H1 (cell line): ENCODE results near the gene SLC25A45. TPM values are rescaled to one million over a fixed set of nuclear protein-coding genes. Genes with fewer than 3 reads are reported as not detected.

Experiments
- BACH1 ChIP-seq: IDR thresholded peaks from 2 replicates; pipeline ENCODE4 v1.6.1; 2012; ENCODE audit warnings: low read length, improper control_type of control experiment
- CBX5 ChIP-seq: fragments of 300-800, 300-1000 bp; sonication (generic); IDR thresholded peaks from 2 replicates; pipeline ENCODE4 v1.7.1; 2016; ENCODE audit warnings: antibody characterized with exemption, low read length, low read depth
- CHD7 ChIP-seq: fragments of 300-600 bp; sonication (generic); IDR thresholded peaks from 2 replicates; pipeline ENCODE4 v1.7.1; 2012; ENCODE audit warnings: low read length, moderate library complexity, mild to moderate bottlenecking, inconsistent platforms; ENCODE audit not compliant: insufficient replicate concordance
- CREB1 ChIP-seq: IDR thresholded peaks from 2 replicates; pipeline ENCODE4 v1.6.1; 2012; ENCODE audit warnings: inconsistent platforms
- GABPA ChIP-seq: IDR thresholded peaks from 2 replicates; pipeline ENCODE4 v1.6.1; 2011; ENCODE audit warnings: mild to moderate bottlenecking, low read length, moderate library complexity, borderline replicate concordance; ENCODE audit not compliant: insufficient read depth
- HDAC6 ChIP-seq: IDR thresholded peaks from one replicate; pipeline ENCODE4 v1.7.1; 2012; ENCODE audit warnings: low read depth, mild to moderate bottlenecking, inconsistent platforms, low read length, moderate library complexity
- JUND ChIP-seq: IDR thresholded peaks from 2 replicates; pipeline ENCODE4 v1.6.1; 2011; ENCODE audit warnings: mild to moderate bottlenecking, improper control_type of control experiment, low read length
- KDM5A ChIP-seq: fragments of 200-600 bp; IDR thresholded peaks from 2 replicates; pipeline ENCODE4 v1.7.1; 2012; ENCODE audit warnings: mild to moderate bottlenecking, low read length, inconsistent platforms, mixed read lengths
- NANOG ChIP-seq: IDR thresholded peaks from 2 replicates; pipeline ENCODE4 v1.6.1; 2011; ENCODE audit warnings: low read length, low read depth, mild to moderate bottlenecking, inconsistent platforms; ENCODE audit not compliant: insufficient read depth, poor library complexity, severe bottlenecking
- SIX5 ChIP-seq: IDR thresholded peaks from 2 replicates; pipeline ENCODE4 v1.6.1; 2011; ENCODE audit warnings: mild to moderate bottlenecking, low read depth, low read length
- TBP ChIP-seq: IDR thresholded peaks from 2 replicates; pipeline ENCODE4 v1.6.1; 2011; ENCODE audit warnings: low read depth, low read length, improper control_type of control experiment
- polyA plus RNA-seq, 7 experiments: library from polyadenylated mRNA; depleted of rRNA in 3 of 7; stranded (reverse) in 5 of 7; unstranded in 2 of 7; fragments of >200 nt in 5 of 7; fragments of 200-250 nt in 2 of 7; gene quantifications; 1 replicate in 5 of 7; 2 replicates in 1 of 7; 4 replicates in 1 of 7; pipeline versions ENCODE4 v1.2.1 to v1.2.3, GENCODE V29; 2011 to 2013; ENCODE audit warnings: missing spikeins in 2 of 7, mixed read lengths in 2 of 7
- total RNA-seq: library from RNA; stranded (reverse); fragmentation: NEBNext Ultra II Directional; extraction: Animal tissue kit (Norgen Biotek cat#: 25700); gene quantifications from 2 replicates; pipeline ENCODE4 v1.2.1, GENCODE V29; 2021

Gene SLC25A45
- total and polyA plus RNA-seq, 2 of the 8 experiments (the other 6 are each of a cell fraction or from before 2014, with no cell fraction given), result 0.54 to 0.59 TPM

DNA sequence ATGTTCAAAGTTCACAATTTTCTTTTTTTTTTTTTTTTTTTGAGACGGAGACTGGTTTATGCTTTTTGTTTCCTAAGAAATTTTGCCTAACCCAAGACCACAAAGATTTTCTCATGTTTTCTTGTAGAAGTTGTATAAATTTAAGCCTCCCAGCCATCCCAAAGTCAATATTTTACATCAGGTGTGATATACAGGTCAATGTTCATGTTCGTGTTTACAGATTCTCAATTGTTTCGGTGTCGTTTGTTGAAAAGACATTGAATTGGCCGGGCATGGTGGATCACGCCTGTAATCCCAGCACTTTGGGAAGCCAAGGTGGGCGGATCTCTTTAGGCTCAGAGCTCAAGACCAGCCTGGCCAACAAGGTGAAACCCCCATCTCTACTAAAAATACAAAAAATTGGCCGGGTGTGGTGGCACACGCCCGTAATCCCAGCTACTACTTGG is 19.4 kb upstream of the SLC25A45 start (continued):
- TF ChIP-seq CHD7, result no peak
- no peak for TF ChIP-seq TBP
- TF ChIP-seq JUND, result no peak
- TF ChIP-seq GABPA, result no peak
- TF ChIP-seq BACH1, result no peak
- TF ChIP-seq KDM5A, result no peak
- TF ChIP-seq CREB1, result no peak
- no peak for TF ChIP-seq NANOG
- no peak for TF ChIP-seq SIX5
- TF ChIP-seq HDAC6, result no peak
- no peak for TF ChIP-seq CBX5
